HG02571 (cell line): Measurements from ENCODE around the gene MACROD1.
"Not testable (repeated sequence)": the region's sequence is repeated elsewhere in the genome, so short reads cannot be mapped to it uniquely, and the experiment has no call there.

ENCODE experiments used
- ATAC-seq: cut with Tn5 transposase; IDR thresholded peaks from one replicate; pipeline ENCODE4 v1.9.1; 2021; ENCODE audit warnings: mild to moderate bottlenecking, moderate library complexity; ENCODE audit not compliant: unreplicated experiment

Gene MACROD1

GRCh38 chr11:64060263-64060860 lies 105.6 kb downstream of the MACROD1 start:
- ATAC-seq: no peak

GRCh38 chr11:64059339-64060140 lies 106.4 kb downstream of the MACROD1 start:
- ATAC-seq: no peak

GRCh38 chr11:64058494-64058893 lies 107.4 kb downstream of the MACROD1 start:
- no peak for ATAC-seq

GRCh38 chr11:64057890-64058289 lies 108.0 kb downstream of the MACROD1 start:
- no peak for ATAC-seq

GRCh38 chr11:64056861-64057260 lies 109.1 kb downstream of the MACROD1 start:
- no peak for ATAC-seq

GRCh38 chr11:64056213-64056785 lies 109.6 kb downstream of the MACROD1 start:
- no peak for ATAC-seq

- ATAC-seq: no peak
Measured at GRCh38 chr11:64055077-64055476, 110.8 kb downstream of the MACROD1 start.

- ATAC-seq: no peak
Measured at GRCh38 chr11:64053699-64054098, 112.2 kb downstream of the MACROD1 start.

GRCh38 chr11:64052938-64053622 lies 112.8 kb downstream of the MACROD1 start:
- ATAC-seq: no peak

GRCh38 chr11:64052436-64052835 lies 113.5 kb downstream of the MACROD1 start:
- ATAC-seq: no peak

GRCh38 chr11:64051297-64051696 lies 114.6 kb downstream of the MACROD1 start:
- ATAC-seq: no peak

- ATAC-seq: no peak
Measured at GRCh38 chr11:64049509-64049908, 116.4 kb downstream of the MACROD1 start.

GRCh38 chr11:64048042-64048854 lies 117.7 kb downstream of the MACROD1 start:
- no peak for ATAC-seq

GRCh38 chr11:64047373-64047772 lies 118.5 kb downstream of the MACROD1 start:
- not testable (repeated sequence) for ATAC-seq

GRCh38 chr11:64045700-64046099 lies 120.2 kb downstream of the MACROD1 start:
- ATAC-seq: no peak

- no peak for ATAC-seq
Measured at GRCh38 chr11:64044730-64045393, 121.1 kb downstream of the MACROD1 start.

GRCh38 chr11:64043545-64043944 lies 122.4 kb downstream of the MACROD1 start:
- ATAC-seq: no peak

GRCh38 chr11:64042301-64042700 lies 123.6 kb downstream of the MACROD1 start:
- no peak for ATAC-seq

- no peak for ATAC-seq
Measured at GRCh38 chr11:64041846-64042245, 124.1 kb downstream of the MACROD1 start.

- ATAC-seq: no peak
Measured at GRCh38 chr11:64040684-64041322, 125.1 kb downstream of the MACROD1 start.
